Activated CD8-positive, alpha-beta memory T cell treated with anti-CD3 and anti-CD28 coated beads for 4 hours (primary cell): Measurements from ENCODE around the gene NEURL4.
"Not testable (repeated sequence)": the region's sequence is repeated elsewhere in the genome, so short reads cannot be mapped to it uniquely, and the experiment has no call there.

Source experiments
- DNase-seq, 2 donors: peaks; one replicate each; pipeline ENCODE4 v3.0.0-alpha.2; 2020; ENCODE audit warnings: low read depth in 2 of 2

The NEURL4 gene

GRCh38 chr17:7328840-7329373 is at the start of gene NEURL4:
TSS of gene NEURL4 (minus strand) at chr17:7329335. CDS start at chr17:7329312, 23 bp downstream.
- no peak for DNase-seq

DNA sequence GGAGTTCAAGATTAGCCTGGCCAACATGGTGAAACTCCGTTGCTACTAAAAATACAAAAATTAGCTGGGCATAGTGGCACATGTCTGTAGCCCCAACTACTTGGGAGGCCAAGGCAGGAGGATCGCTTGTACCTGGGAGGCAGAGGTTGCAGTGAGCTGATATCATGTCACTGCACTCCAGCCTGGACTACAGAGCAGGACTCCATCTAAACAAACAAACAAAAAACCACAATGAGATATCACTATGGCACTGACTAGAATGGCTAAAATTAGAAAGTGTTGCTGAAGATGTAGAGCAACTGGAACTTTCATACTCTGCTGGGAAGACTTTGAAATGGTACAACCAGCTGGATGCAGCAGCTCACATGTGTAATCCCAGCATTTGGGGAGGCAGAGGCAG is 45.2 kb upstream of the NEURL4 start:
- DNase-seq, result no peak

DNA sequence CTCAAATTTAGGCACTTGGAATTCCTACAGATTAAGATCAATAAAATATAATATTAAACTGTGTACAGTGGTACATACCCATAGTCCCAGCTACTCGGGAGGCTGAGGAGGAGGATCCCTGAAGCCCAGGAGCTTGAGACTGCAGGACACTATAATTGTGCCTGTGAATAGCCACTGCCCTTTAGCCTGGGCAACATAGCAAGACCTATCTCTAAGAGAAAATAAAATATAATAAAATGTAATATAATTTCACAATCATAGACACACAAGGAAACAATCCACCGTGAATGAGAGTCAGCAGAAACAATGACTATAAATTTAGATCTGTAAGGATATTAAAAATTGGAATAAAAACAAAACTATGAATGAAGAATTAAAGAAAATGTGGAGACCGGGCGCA is 41.7 kb upstream of the NEURL4 start:
- no peak for DNase-seq

GRCh38 chr17:7369825-7370224 is 40.7 kb upstream of the NEURL4 start:
- no peak for DNase-seq

- DNase-seq, result not testable (repeated sequence)
These were observed 39.5 kb upstream of the NEURL4 start for GRCh38 chr17:7368599-7368994.

GRCh38 chr17:7367918-7368598 is 38.9 kb upstream of the NEURL4 start:
- no peak for DNase-seq

DNA sequence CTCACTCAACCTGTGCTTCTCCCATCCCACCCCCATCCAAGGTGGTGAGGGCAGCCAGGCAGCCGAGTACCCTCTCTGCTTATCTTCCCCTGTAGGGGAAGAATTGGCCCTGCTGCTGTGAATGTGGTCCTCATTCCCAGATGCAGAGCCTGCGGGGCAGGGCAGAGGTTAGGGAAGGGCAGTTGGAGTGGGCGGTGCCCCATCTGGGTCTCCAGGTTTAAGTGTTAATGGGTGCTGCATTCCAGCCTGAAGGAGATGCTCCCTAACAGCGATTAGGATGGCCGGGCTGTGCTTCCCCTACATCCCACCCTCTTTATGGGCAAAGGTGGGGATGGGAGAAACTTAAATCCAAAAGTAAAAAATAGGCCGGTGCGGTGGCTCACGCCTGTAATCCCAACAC is 37.9 kb upstream of the NEURL4 start:
- no peak for DNase-seq

DNA sequence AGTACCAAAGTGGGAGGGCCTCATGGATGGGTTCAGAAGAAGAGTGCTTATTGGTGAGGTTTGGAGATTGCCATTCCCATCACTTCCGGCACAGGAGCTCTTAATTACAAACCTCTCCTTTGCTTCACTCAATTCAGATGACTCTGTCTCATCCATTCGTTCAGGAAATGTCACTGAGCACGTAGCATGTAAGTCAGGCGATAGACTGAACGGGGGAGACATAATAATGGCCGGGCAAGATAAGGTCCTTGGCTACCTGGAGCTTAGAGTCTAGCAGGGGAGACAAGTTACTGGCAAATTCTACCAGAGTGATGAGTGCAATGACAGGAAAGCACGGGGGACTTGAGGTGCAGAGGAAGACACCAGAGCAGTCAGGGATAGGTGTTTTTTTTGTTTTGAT is 36.8 kb upstream of the NEURL4 start:
- not testable (repeated sequence) for DNase-seq

DNA sequence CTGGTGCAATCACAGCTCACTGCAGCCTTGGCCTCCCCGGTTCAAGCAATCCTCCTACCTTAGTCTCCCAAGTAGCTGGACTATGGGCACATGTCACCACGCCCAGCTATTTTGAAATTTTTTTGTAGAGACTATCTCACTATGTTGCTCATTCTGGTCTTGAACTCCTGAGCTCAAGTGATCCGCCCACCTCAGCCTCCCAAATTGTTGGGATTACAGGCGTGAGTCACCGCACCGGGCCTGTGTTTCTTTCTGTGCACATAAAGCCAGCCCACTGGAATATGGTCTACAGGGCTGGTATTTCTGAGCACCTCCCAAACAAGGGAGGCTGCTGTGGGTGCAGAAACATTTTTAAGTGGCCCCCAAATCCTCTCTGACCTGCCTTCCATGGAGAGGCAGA is 34.2 kb upstream of the NEURL4 start:
- no peak for DNase-seq

DNA sequence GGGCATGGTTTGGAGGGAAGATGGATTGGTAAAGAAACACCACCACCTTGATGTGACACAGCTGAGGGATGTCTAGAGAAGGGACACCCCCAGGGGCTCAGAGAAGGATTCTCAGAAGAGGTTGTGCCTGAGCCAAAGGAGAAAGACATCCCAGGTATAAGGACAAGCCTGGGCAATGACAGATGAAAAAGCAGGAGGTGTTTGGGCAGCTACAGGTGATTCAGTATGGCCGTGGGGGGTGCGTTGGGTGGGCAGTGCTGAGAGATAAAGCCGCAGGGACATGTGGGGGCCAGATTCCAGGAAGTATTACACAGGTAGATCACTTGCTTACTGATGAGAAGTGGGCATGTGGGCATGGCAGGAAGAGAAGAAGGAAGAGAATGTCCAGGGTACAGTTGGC is 32.8 kb upstream of the NEURL4 start:
- no peak for DNase-seq

DNA sequence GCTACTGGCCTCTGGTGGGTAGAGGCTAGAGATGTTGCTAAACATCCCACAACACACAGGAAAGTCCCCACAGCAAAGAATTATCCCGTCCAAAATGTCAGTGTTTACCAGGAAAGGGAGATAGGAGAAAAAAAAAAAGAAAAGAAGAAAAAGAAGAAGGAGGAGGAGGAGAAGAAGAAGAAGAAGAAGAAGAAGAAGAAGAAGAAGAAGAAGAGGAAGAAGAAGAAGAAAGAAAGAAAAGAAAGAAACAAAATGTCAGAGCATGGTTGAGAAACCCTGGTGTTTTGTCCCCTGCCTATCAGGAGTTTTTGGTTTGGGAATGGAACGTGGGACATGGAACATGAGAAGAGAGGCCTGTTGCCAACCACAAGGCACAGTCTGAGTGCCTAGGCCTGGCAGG is 28.2 kb upstream of the NEURL4 start:
- DNase-seq, result no peak

DNA sequence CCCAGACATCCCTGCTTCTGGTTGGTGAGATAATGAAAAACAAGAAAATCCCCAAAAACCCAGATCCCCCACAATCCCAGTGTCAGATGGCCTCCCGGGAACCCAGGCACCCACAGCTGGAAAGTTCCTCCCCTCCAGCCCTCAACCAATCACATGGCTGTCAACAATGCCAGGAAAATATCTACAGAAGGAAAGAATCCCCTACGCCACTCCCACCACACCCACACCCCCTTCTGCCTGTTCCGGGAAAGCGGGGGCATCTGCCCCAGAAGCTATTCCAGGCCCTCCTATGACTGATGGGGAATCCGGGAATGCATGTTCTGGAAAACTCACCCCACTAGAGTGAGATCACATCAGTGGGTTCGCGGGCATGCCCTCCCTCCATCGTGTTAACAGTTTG is 27.6 kb upstream of the NEURL4 start:
- no peak for DNase-seq

- peak; percentile 67 to 73 for DNase-seq
These were observed 27.0 kb upstream of the NEURL4 start for GRCh38 chr17:7356072-7356549.

DNA sequence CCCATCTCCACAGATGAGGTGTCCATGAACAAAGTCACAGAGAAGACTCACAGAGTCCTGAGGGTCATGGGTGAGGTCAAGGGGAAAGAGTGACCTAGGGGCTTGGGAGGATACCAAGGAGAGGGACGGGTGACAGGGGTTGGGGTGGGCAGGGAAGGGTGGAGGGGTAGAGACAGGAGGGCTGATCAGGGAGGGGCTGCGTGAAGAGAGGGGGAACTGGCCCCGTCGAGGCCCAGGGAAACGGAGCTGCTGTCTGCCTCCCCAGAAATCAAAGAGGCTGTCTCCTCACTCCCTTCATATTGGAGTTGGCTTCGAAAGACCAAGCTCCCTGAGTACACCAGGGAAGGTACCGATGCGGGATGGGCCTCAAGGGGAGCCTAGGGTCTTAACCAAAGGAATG is 26.4 kb upstream of the NEURL4 start:
- DNase-seq, result no peak

GRCh38 chr17:7355053-7355452 is 25.9 kb upstream of the NEURL4 start, which contains the start of gene TMEM95:
TSS of gene TMEM95 (plus strand) at chr17:7355156. CDS start at chr17:7355205, 49 bp downstream.
- no peak for DNase-seq

DNA sequence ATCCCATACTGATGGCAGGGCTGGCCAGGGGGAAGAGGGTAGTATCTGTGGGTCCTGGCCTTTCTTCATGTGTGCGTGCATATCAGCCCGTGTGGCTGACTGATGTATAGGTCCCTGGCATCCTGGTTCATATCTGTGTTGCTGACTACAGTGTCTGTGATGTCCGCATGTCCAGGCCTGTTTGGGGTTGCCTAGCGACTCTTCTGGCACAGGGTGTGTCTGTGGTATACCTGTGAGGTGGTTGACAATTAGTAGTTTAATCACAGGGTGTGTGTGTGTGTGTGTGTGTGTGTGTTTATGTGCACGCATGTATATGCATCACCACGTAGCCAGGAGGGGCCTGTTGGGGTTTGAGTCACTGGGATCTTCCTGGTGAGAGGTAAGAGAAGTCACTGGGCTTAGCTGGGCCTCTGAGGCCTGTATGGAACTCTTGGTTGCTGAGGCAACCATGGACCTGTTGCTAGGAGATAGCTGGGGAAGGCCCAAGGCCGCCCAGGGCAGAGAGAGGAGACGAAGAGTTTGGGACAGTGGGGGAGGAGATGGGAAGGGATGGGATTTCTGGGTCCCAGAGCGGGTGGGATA is 25.2 kb upstream of the NEURL4 start:
- no peak for DNase-seq

- DNase-seq, result no peak
These were observed 23.9 kb upstream of the NEURL4 start for GRCh38 chr17:7352910-7353635.

- DNase-seq, result no peak
These were observed 23.4 kb upstream of the NEURL4 start for GRCh38 chr17:7352503-7352889.

DNA sequence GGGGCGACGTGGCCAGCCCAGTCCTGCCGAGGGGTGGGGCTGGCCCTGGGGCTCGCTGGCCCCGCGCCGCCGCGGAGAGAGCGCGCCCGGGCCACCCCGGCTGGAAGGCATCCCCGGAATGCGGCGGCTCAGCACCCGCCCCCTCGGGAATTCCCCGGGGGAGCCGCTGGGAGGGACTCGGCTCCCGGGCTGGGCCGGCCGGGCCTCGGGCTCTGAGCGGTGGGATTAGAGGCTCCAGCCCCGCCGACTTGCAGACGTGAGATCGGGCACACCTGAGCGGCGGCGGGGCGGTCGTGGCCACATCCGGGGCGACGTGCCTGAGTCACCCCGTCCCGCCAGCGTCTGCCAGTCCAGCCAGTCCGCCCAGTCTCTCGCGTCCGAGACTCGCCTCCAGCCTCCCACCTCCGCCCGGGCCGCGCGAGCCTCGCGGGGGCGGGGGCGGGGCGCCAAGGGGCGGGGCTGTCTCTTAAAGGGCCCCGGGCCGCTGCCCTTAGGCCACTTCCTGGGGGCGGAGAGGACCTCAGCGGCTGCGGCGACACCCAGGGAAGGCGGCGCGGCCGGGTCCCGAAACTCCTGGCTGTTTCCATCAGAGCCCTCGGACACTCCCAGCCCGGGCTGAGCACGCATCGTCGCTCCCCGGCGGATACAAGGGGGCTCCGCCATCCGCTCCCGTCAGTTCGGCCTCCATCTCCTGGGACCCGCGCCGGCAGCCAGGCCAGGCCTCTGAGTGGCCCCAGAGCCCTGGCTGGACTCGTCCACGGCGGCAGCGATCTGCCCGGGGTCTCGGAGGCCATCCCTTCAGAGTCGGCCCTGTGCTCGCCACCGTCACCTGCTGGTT is 22.7 kb upstream of the NEURL4 start, which contains the start of gene KCTD11:
Gene KCTD11 (plus strand): TSS at position 498 of the 838 bp plus-strand sequence.
- DNase-seq, result peak; percentile 47 to 66

GRCh38 chr17:7348478-7349242 is 19.5 kb upstream of the NEURL4 start:
- DNase-seq, result no peak
